Embryonic facial prominence (tissue), 1 donor: ENCODE measurements around the gene CD9.

Experiments
- DNase-seq: peaks from one replicate; pipeline ENCODE4 v3.0.0-alpha.2; 2016; ENCODE audit errors: extremely low spot score

CD9 gene

DNA sequence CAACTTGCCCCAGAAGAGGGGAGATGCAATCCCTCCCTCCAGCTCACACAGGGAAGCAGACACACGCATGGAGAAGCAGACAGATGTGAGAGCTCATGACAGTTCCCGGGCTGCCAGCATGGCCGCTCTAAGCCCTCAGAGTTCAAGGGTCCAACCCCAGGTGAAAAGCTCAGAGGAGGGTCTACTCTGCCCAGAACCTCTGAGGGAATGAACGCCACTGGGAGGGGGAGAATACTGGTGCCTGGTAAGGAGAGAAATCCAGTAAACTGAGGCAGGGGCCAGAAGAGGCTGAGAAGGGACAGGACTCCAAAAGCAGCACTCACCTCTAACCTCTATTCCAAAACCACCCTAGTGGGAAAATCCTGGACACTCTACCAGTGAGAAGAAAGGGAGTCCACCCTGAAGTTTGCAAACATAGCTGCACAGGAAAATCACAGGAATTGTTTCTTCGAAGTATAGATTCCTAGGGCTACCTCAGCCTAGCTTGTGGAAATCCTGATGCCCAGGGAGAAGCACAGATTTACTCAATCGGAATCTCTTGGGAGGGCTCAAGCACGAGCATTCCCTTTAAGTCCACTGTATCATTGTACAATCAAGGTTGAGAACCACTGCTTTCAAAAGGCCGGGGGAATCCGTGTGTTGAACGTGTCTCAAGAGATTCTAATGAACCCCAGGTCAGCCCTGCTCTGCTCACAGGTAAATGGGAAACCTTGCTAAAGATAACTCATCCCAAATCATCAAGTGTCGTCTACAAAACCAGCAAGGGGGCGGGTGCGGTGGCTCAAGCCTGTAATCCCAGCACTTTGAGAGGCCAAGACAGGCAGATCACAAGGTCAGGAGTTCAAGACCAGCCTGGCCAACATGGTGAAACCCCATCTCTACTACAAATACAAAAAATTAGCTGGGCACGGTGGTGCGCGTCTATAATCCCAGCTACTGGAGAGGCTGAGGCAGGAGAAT lies 76.0 kb downstream of the CD9 start:
- no peak for DNase-seq

DNA sequence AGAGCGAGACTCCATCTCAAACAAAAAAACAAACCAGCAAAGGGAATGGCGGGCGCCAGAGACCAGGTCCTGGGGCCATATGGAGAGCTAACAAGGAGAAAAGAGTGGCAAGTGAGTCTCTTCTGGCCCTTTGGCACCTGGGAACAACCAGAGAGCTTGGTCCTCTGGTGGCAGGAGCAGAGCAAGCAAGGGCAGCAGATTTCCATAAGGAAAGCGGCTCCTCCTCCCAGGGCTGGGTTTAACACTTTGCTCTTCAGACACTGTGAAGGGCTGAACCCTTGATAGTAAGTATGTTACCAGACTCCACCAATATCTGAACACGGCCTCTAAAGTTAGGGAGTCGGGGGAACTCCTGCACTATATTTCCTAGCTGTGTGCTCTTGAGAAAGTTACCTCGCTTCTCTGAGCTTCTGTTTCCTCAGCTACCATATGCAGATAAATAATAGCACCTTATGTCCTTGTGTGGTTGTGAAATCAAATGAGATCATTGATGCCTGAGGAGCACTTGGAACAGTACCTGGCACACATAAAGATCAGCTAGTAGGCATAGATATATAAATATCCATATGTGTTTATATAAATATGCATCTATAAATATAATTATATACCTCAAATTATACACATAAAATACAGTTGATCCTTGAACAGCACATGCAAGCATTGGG lies 76.9 kb downstream of the CD9 start:
- no peak for DNase-seq

GRCh38 chr12:6277982-6278438 lies 77.8 kb downstream of the CD9 start:
- DNase-seq = no peak

DNA sequence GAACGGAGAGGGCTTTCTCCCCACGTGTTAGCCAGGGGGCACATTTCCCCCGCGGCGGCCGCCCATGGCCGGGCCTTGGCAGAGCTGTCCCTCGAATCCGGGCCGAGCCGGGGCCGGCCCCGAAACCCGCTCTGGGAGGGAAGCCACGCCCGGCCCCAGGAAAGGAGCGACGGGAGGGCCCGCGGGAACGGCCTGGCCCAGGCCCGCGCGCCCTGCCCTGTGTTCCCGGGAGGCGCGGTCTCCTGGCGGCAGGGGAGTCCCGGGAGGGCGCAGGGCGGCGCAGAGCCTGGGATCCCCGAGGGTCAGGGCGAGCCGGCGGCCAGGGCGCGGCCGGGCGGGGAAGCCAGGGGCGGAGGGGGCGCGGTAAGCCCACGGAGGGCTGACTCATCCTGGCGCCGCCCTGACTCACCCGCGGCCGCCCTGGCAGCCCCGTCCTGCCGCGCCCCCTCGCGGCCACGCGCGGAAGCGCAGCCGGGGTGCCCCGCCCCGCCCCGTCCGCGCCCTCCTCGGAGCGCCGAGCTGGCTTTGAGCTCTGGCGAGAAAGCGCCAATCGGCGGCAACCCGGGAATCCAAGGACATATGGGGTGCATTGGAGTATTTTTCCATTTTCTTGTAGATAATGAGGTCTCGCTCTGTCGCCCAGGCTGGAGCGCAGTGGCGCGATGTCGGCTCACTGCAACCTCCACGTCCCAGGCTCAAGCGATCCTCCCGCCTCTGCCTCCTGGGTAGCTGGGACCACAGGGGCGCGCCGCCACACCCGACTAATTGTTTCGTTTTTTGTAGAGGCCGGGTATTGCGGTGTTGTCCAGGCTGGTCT lies 78.4 kb downstream of the CD9 start:
- no peak for DNase-seq

- DNase-seq = no peak
Measured at GRCh38 chr12:6279256-6279628, 79.0 kb downstream of the CD9 start.

GRCh38 chr12:6279631-6280030 lies 79.4 kb downstream of the CD9 start:
- DNase-seq = no peak

DNA sequence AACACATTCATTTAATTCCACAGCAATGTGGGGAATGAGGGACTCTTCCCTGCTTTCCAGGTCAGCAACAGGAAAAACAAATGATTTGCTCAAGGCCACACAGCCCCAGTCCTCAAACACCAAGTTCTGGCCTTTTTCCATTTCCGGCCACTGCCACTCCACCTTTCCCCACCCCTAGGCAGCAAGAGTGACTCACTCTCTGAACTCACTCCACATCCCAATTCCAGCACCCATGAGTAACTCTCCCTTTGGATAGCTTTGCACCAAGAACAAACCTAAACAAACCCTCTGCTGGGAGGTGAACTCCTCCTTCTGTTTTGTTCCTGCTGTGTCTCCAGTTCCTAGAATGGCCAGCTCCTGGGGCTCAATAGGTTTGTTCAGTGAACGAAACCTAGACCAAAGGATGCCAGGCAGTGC lies 79.9 kb downstream of the CD9 start:
- no peak for DNase-seq

DNA sequence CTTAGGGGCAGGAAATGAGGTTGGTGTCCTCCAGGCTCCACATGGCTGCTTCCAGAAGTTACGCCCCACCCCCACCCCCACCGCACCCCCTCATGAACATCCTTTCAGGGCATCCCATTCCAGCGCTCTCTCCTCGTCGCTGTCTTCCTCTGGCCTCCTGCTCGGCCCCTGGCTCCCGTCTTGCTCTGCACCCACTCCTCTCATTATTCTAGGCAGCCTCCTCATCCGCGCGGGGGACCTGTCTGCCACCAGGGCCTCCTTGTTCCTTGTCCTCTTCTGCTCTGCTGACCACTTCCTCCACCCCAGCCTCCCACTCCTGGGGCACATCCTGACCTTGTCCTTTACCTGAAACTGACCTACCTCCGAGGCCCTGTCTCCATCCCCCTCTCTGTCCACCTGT lies 80.5 kb downstream of the CD9 start:
- DNase-seq = no peak

GRCh38 chr12:6281081-6281809 lies 81.0 kb downstream of the CD9 start:
- no peak for DNase-seq

DNA sequence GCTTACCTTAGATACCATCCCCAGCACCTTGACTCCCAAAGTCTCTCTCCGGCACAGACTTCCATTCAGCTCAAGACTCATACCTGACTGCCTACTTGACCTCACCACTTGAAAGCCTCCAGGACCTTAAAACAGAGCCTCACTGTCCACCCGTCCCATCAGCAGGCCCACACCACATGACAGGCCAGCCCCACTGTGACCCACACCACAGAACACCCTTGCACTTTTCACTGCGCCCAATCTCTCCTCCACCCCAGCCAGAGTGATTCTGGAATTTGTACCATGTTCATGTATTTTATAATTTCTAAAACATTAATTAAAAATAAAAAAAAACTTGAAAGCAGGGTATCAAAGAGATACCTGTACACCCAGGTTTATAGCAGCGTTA lies 82.2 kb downstream of the CD9 start:
- no peak for DNase-seq

DNA sequence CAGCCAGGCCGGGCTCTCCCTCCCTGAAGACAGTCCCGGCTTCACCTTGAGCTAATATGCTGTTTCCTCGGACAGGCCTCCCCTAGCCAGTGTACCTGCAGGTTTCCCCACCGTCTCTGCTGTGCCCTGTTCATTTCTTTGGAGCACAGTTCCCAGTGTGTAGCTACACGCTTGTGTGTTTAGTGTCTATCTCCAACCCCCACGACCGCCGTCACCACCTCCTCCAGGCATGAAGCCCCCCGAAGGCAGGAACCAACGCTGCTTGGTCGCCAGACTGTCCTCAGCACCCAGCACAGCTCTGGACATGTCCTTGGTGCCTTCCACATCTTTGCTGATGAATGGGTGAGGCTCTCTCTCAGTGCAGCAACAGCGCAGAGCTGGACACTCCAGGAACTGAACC lies 84.1 kb downstream of the CD9 start:
- DNase-seq = no peak

- peak; percentile 68 for DNase-seq
Measured at GRCh38 chr12:6285063-6285477, 84.9 kb downstream of the CD9 start.

DNA sequence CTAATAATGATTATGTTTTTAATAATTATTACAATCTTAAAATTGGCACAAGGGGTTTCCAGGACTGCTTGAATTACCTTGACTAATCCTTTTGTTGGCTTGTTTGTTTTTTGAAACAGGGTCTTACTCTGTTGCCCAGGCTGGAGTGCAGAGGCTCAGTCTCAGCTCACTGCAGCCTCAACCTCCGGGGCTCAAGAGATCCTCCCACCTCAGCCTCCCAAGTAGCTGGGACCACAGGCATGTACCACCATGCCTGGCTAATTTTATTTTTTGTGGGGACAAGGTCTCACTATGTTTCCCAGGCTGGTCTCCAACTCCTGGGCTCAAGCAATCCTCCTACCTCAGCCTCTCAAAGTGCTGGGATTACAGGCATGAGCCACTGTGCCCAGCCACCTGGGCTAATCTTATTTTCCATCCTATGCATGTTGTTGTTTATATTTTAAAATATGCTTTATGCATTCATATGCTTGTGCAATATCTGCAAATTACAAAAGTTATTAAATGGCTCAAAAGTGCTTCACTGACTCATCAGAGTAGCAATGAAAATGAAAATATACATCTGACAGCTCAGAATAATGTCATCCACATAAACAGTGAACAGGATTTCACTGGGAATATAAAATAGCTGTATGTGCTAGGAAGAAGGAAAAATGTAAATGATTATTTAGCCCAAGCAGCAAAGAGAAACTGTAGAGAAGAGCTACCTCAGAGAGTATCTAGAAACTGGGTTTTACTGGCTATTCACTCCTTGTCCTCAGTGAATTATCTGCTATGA lies 85.5 kb downstream of the CD9 start:
- no peak for DNase-seq
